GM23338 (cell line): Measurements from ENCODE around the gene DCBLD1.

ENCODE experiments used
- CREB1 ChIP-seq: fragments of 250-450 bp; sonication (Bioruptor Pico); IDR thresholded peaks from 2 replicates; pipeline ENCODE4 v1.5.0; 2020; ENCODE audit warnings: low read depth, mild to moderate bottlenecking, moderate library complexity
- CTCF ChIP-seq, 2 experiments: fragments of 200-600 bp in 1 of 2; sonication (generic) in 1 of 2; conservative IDR thresholded peaks; 2 replicates each; pipeline versions ENCODE4 v1.5.1 to v1.6.1; 2016 to 2017; ENCODE audit warnings: antibody characterized with exemption in 2 of 2, low read depth in 2 of 2, mild to moderate bottlenecking in 2 of 2, moderate library complexity in 1 of 2
- EZH2 ChIP-seq: fragments of 200-600 bp; sonication (generic); IDR thresholded peaks from one replicate; pipeline ENCODE4 v1.8.0; 2017; ENCODE audit warnings: antibody characterized with exemption, mild to moderate bottlenecking, low read depth; ENCODE audit not compliant: unreplicated experiment
- JUNB ChIP-seq: IDR thresholded peaks from one replicate; pipeline ENCODE4 v1.6.1; 2016; ENCODE audit warnings: antibody characterized with exemption; ENCODE audit not compliant: unreplicated experiment
- POLR2AphosphoS5 ChIP-seq: IDR thresholded peaks from 2 replicates; pipeline ENCODE4 v1.6.1; 2016; ENCODE audit warnings: antibody characterized with exemption, low read depth
- STAT1 ChIP-seq: IDR thresholded peaks from one replicate; pipeline ENCODE4 v1.6.1; 2016; ENCODE audit warnings: antibody characterized with exemption; ENCODE audit not compliant: unreplicated experiment
- ZNF114 ChIP-seq: fragments of 250-450 bp; sonication (Bioruptor Pico); IDR thresholded peaks from 2 replicates; pipeline ENCODE4 v1.5.0; 2020; ENCODE audit warnings: mild to moderate bottlenecking, moderate library complexity
- ZNF331 ChIP-seq: fragments of 250-450 bp; sonication (Bioruptor Pico); IDR thresholded peaks from 2 replicates; pipeline ENCODE4 v1.5.0; 2020; ENCODE audit warnings: low read depth, mild to moderate bottlenecking, moderate library complexity
- TF ChIP-seq, protein P1 (sequence below): IDR thresholded peaks from 2 replicates; pipeline ENCODE4 v1.6.1; 2016; ENCODE audit warnings: antibody characterized with exemption

GRCh38 chr6:117495425-117495824 lies 13.0 kb downstream of the DCBLD1 start:
- TF ChIP-seq CTCF (conservative IDR thresholded peaks at IDR 0.05; ENCODE audit: low read depth in 2 of 2) (no peak), EZH2 (no peak), STAT1 (no peak), ZNF114 (CRISPR knock-in tag) (no peak), POLR2AphosphoS5 (no peak), ZNF331 (no peak), JUNB (no peak), CREB1 (CRISPR knock-in tag) (no peak)
- TF ChIP-seq, protein P1, sequence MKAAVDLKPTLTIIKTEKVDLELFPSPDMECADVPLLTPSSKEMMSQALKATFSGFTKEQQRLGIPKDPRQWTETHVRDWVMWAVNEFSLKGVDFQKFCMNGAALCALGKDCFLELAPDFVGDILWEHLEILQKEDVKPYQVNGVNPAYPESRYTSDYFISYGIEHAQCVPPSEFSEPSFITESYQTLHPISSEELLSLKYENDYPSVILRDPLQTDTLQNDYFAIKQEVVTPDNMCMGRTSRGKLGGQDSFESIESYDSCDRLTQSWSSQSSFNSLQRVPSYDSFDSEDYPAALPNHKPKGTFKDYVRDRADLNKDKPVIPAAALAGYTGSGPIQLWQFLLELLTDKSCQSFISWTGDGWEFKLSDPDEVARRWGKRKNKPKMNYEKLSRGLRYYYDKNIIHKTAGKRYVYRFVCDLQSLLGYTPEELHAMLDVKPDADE = no peak
